HCT116 (cell line): ENCODE results near the gene BRIP1.

Source experiments
- EGR1 ChIP-seq: IDR thresholded peaks from 2 replicates; pipeline ENCODE4 v1.6.1; 2012; ENCODE audit warnings: low read depth
- EZH2 ChIP-seq: fragments of 200-600 bp; sonication (generic); IDR thresholded peaks from 2 replicates; pipeline ENCODE4 v1.6.1; 2017; ENCODE audit warnings: antibody characterized with exemption, mixed run types
- POLR2AphosphoS5 ChIP-seq: IDR thresholded peaks from 2 replicates; pipeline ENCODE4 v1.6.1; 2011; ENCODE audit warnings: mild to moderate bottlenecking, low read depth, low read length, moderate library complexity
- RAD21 ChIP-seq: IDR thresholded peaks from 2 replicates; pipeline ENCODE4 v1.6.1; 2012; ENCODE audit warnings: low read depth, mild to moderate bottlenecking
- TF ChIP-seq, protein P1 (sequence below), 3 experiments: fragments of 200-600 bp in 1 of 3; sonication (generic) in 1 of 3; IDR thresholded peaks in 2 of 3; conservative IDR thresholded peaks in 1 of 3; 2 replicates each; pipeline ENCODE4 v1.5.1; 2012 to 2017; ENCODE audit warnings: low read depth in 2 of 3, low read length in 2 of 3, antibody characterized with exemption in 1 of 3, borderline replicate concordance in 1 of 3, control low read depth in 1 of 3, mild to moderate bottlenecking in 1 of 3, mixed read lengths in 1 of 3, mixed run types in 1 of 3, moderate library complexity in 1 of 3; ENCODE audit not compliant: insufficient read depth in 1 of 3

DNA sequence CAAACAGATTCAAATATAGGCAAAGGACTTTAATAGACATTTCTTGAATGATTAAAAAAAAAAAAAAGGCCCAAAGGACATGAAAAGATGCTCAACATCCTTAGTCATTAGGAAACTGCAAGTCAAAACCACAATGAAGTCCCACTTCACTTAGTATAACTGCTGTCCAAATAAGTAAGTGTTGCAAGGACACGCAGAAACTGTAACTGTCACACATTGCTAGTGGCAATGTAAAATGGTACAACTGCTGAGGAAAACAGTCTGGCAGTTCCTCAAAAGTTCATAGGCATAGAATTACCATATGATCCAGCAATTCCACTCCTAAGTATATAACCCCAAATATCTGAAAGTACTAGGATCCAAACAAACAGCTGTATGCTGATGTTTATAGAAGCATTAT lies 112.7 kb downstream of the BRIP1 start:
- TF ChIP-seq RAD21 = no peak
- TF ChIP-seq POLR2AphosphoS5 = no peak
- no peak for TF ChIP-seq EZH2
- TF ChIP-seq, protein P1, sequence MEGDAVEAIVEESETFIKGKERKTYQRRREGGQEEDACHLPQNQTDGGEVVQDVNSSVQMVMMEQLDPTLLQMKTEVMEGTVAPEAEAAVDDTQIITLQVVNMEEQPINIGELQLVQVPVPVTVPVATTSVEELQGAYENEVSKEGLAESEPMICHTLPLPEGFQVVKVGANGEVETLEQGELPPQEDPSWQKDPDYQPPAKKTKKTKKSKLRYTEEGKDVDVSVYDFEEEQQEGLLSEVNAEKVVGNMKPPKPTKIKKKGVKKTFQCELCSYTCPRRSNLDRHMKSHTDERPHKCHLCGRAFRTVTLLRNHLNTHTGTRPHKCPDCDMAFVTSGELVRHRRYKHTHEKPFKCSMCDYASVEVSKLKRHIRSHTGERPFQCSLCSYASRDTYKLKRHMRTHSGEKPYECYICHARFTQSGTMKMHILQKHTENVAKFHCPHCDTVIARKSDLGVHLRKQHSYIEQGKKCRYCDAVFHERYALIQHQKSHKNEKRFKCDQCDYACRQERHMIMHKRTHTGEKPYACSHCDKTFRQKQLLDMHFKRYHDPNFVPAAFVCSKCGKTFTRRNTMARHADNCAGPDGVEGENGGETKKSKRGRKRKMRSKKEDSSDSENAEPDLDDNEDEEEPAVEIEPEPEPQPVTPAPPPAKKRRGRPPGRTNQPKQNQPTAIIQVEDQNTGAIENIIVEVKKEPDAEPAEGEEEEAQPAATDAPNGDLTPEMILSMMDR (IDR thresholded peaks at IDR 0.05 in 2 of 3, conservative IDR thresholded peaks at IDR 0.05 in 1 of 3; ENCODE audit: borderline replicate concordance in 1 of 3, insufficient read depth in 1 of 3, low read depth in 2 of 3, low read length in 2 of 3) = no peak
- TF ChIP-seq EGR1 = no peak
